ENCODE data around the gene SMARCC1. TPM values are rescaled to one million over a fixed set of nuclear protein-coding genes. Genes with fewer than 3 reads are reported as not detected.
A peak's percentile ranks its signal among the peaks of the same experiment; 100 is the strongest.

Gene SMARCC1
- total RNA-seq, 4 donors from 2014 or later: 38.5 to 54.2 (median 42.9) TPM

- 87 to 95% methylated on average over 4 of the region's 4 CpGs for WGBS, 2 donors
- TF ChIP-seq POLR2A (IDR thresholded peaks at IDR 0.05) (no peak), CTCF (IDR thresholded peaks at IDR 0.05) (no peak)
- intact Hi-C loops (cut with DNase I; ENCODE audit: low total_unique reads): no loop called here
- H3K4me3 ChIP-seq (ENCODE audit: low read depth, poor library complexity, severe bottlenecking): no peak overlapping the region
- no peak for DNase-seq (ENCODE audit: low spot score in 2 of 2)
These were observed 193.1 kb downstream of the SMARCC1 start for GRCh38 chr3:47588587-47588986.

GRCh38 chr3:47588053-47588452, 193.6 kb downstream of the SMARCC1 start:
- no peak for DNase-seq (ENCODE audit: low spot score in 2 of 2)
- intact Hi-C loops (cut with DNase I; ENCODE audit: low total_unique reads): no loop called here
- 94 to 97% methylated on average over 7 of the region's 7 CpGs for WGBS, 2 donors

GRCh38 chr3:47586746-47587145, 194.9 kb downstream of the SMARCC1 start:
- TF ChIP-seq POLR2A (IDR thresholded peaks at IDR 0.05) (no peak), CTCF (IDR thresholded peaks at IDR 0.05) (no peak)
- WGBS, 2 donors: 96% methylated on average over 6 of the region's 6 CpGs
- intact Hi-C loops (cut with DNase I; ENCODE audit: low total_unique reads): no loop called here
- no peak for DNase-seq (ENCODE audit: low spot score in 2 of 2)
- H3K4me3 ChIP-seq (ENCODE audit: low read depth, poor library complexity, severe bottlenecking): no peak overlapping the region

More at GRCh38 chr3:47588053-47588452, 193.6 kb downstream of the SMARCC1 start:
- TF ChIP-seq POLR2A (IDR thresholded peaks at IDR 0.05) (no peak), CTCF (IDR thresholded peaks at IDR 0.05) (no peak)
- H3K4me3 ChIP-seq (ENCODE audit: low read depth, poor library complexity, severe bottlenecking): no peak overlapping the region

GRCh38 chr3:47583320-47584075, 198.2 kb downstream of the SMARCC1 start:
- H3K4me3 ChIP-seq (ENCODE audit: low read depth, poor library complexity, severe bottlenecking): no peak overlapping the region
- TF ChIP-seq POLR2A (IDR thresholded peaks at IDR 0.05) (no peak), CTCF (IDR thresholded peaks at IDR 0.05) (no peak)
- peak in 1 of 2 donors; percentile 4 for DNase-seq (ENCODE audit: low spot score in 2 of 2)
- 71 to 74% methylated on average over 3 of the region's 3 CpGs for WGBS, 2 donors
- intact Hi-C loops (cut with DNase I; ENCODE audit: low total_unique reads): no loop called here

- no peak overlapping the region for H3K4me3 ChIP-seq (ENCODE audit: low read depth, poor library complexity, severe bottlenecking)
- intact Hi-C loops (cut with DNase I; ENCODE audit: low total_unique reads): no loop called here
- TF ChIP-seq CTCF (IDR thresholded peaks at IDR 0.05) (no peak), POLR2A (IDR thresholded peaks at IDR 0.05) (no peak)
- 80 to 88% methylated on average over 4 of the region's 4 CpGs for WGBS, 2 donors
- no peak for DNase-seq (ENCODE audit: low spot score in 2 of 2)
These were observed 199.9 kb downstream of the SMARCC1 start for GRCh38 chr3:47581835-47582234.

GRCh38 chr3:47581422-47581821, 200.3 kb downstream of the SMARCC1 start:
- 67 to 69% methylated on average over 5 of the region's 5 CpGs for WGBS, 2 donors
- intact Hi-C loops (cut with DNase I; ENCODE audit: low total_unique reads): no loop called here
- no peak for TF ChIP-seq CTCF (IDR thresholded peaks at IDR 0.05)
- no peak for TF ChIP-seq POLR2A (IDR thresholded peaks at IDR 0.05)
- H3K4me3 ChIP-seq (ENCODE audit: low read depth, poor library complexity, severe bottlenecking): no peak overlapping the region
- DNase-seq (ENCODE audit: low spot score in 2 of 2): no peak
